ENCODE measurements around the gene SH3GL2. TPM values are rescaled to one million over a fixed set of nuclear protein-coding genes. Genes with fewer than 3 reads are reported as not detected.
"Not testable (repeated sequence)": the region's sequence is repeated elsewhere in the genome, so short reads cannot be mapped to it uniquely, and the experiment has no call there.

SH3GL2 gene
- total and polyA plus RNA-seq, 2 donors (not counting 3 experiments of a cell fraction or from before 2014, with no cell fraction given) = 0.12 TPM; not detected in 1

GRCh38 chr9:17764306-17764705 lies 185.4 kb downstream of the SH3GL2 start:
- FAIRE-seq = no peak
- CTCF ChIA-PET = no interaction called here

DNA sequence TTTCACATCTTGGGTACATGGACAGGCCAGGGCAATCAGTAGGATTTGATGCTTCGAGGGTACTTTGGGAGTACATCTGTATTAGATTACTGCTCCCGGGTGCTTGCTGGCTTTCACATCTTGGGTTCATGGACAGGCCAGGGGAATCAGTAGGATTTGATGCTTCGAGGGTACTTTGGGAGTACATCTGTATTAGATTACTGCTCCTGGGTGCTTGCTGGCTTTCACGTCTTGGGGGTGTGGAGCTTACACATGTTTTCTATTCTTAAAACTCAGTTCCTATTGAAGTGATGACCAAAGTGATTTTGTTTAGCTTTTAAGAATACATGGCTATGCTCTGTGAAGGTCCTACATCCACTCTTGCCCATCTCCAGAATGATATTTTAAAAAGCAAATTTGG lies 186.3 kb downstream of the SH3GL2 start:
- H3K79me2 ChIP-seq (ENCODE audit: control insufficient read depth, insufficient read depth, low read length); H4K20me1 ChIP-seq (replicated peaks; ENCODE audit: control insufficient read depth, extremely low read depth, insufficient read depth, low read length); H3K4me2 ChIP-seq (ENCODE audit: insufficient read depth, low read length); H3K4me3 ChIP-seq (replicated peaks in 1 of 3; ENCODE audit: insufficient read depth in 1 of 3, low read depth in 1 of 3, low read length in 3 of 3); DNase-seq (ENCODE audit: low read depth, low spot score); H2AFZ ChIP-seq (ENCODE audit: low read depth, low read length); H3K27me3 ChIP-seq (ENCODE audit: control insufficient read depth in 2 of 2, insufficient read depth in 2 of 2, low read length in 2 of 2); BruUV-seq (replicated peaks); H3K36me3 ChIP-seq (ENCODE audit: control insufficient read depth in 2 of 2, extremely low read depth in 1 of 2, insufficient read depth in 2 of 2, low read length in 2 of 2); H3K9me1 ChIP-seq (replicated peaks; ENCODE audit: control insufficient read depth, extremely low read depth, insufficient read depth, low read length); H3K9ac ChIP-seq (replicated peaks; ENCODE audit: extremely low read depth, insufficient read depth, low read length); intact Hi-C loops (cut with micrococcal nuclease); H3K9me3 ChIP-seq (replicated peaks; ENCODE audit: control insufficient read depth, insufficient read depth, low read length); H3K4me1 ChIP-seq (ENCODE audit: control insufficient read depth, extremely low read depth, insufficient read depth, low read length); POLR2A ChIA-PET; FAIRE-seq; dilution Hi-C loops (cut with MboI; ENCODE audit: extremely low pct_ligation_motif_present, low sequenced_read_pairs); H3K27ac ChIP-seq (ENCODE audit: insufficient read depth, low read depth, low read length): not testable (repeated sequence)
- CTCF ChIA-PET = interaction anchor here (0.9 kb wide), 1 partner anchor 29 kb away, joined by 3 read pairs; no protein-coding TSS in a partner anchor

More at GRCh38 chr9:17764306-17764705, 185.4 kb downstream of the SH3GL2 start:
- Histone ChIP-seq H3K9me1 (replicated peaks; ENCODE audit: control insufficient read depth, extremely low read depth, insufficient read depth, low read length) (no peaks in the 10 kb centered on the region), H3K79me2 (ENCODE audit: control insufficient read depth, insufficient read depth, low read length) (no peaks in the 10 kb centered on the region), H3K9me3 (replicated peaks; ENCODE audit: control insufficient read depth, insufficient read depth, low read length) (no peaks in the 10 kb centered on the region), H3K36me3 (ENCODE audit: control insufficient read depth in 2 of 2, extremely low read depth in 1 of 2, insufficient read depth in 2 of 2, low read length in 2 of 2) (no peaks in the 10 kb centered on the region), H4K20me1 (replicated peaks; ENCODE audit: control insufficient read depth, extremely low read depth, insufficient read depth, low read length) (no peaks in the 10 kb centered on the region), H3K27ac (ENCODE audit: insufficient read depth, low read depth, low read length) (no peak overlapping the region), H3K4me3 (replicated peaks in 1 of 3; ENCODE audit: insufficient read depth in 1 of 3, low read depth in 1 of 3, low read length in 3 of 3) (no peak overlapping the region), H3K27me3 (ENCODE audit: control insufficient read depth in 2 of 2, insufficient read depth in 2 of 2, low read length in 2 of 2) (no peaks in the 10 kb centered on the region), H3K9ac (replicated peaks; ENCODE audit: extremely low read depth, insufficient read depth, low read length) (no peak overlapping the region), H3K4me1 (ENCODE audit: control insufficient read depth, extremely low read depth, insufficient read depth, low read length) (no peaks in the 10 kb centered on the region), H3K4me2 (ENCODE audit: insufficient read depth, low read length) (no peak overlapping the region), H2AFZ (ENCODE audit: low read depth, low read length) (no peak overlapping the region)
- TF ChIP-seq MAX (IDR thresholded peaks at IDR 0.05; ENCODE audit: insufficient read depth, insufficient read length) (no peak), MYC (IDR thresholded peaks at IDR 0.05; ENCODE audit: low read depth, low read length) (no peak), CTCF (IDR thresholded peaks at IDR 0.05; ENCODE audit: extremely low read depth in 1 of 2, insufficient read depth in 1 of 2, low read depth in 1 of 2, low read length in 2 of 2) (no peak), POLR2A (IDR thresholded peaks at IDR 0.05; ENCODE audit: low read depth, low read length) (no peak), EZH2 (IDR thresholded peaks at IDR 0.05; ENCODE audit: borderline replicate concordance, low read depth, low read length, severe bottlenecking) (no peak), JUN (IDR thresholded peaks at IDR 0.05; ENCODE audit: borderline replicate concordance, insufficient read depth, insufficient read length, low read depth) (no peak), POLR2AphosphoS5 (IDR thresholded peaks at IDR 0.05; ENCODE audit: insufficient read depth, low read depth, low read length) (no peak), FOS (IDR thresholded peaks at IDR 0.05; ENCODE audit: borderline replicate concordance, insufficient read depth, low read length) (no peak), GATA2 (IDR thresholded peaks at IDR 0.05; ENCODE audit: insufficient read depth, insufficient read length, low read depth, low read length) (no peak)
- no TSS peak for BruUV-seq (replicated peaks)
- POLR2A ChIA-PET = no interaction called here
- intact Hi-C loops (cut with micrococcal nuclease) (no loop called here), dilution Hi-C loops (cut with MboI; ENCODE audit: extremely low pct_ligation_motif_present, low sequenced_read_pairs) (no loop called here)
- DNase-seq (ENCODE audit: low read depth, low spot score) = no peak
